Amygdala (tissue), 56 donors: ENCODE measurements around the gene DCAF6.
"Not testable (repeated sequence)": the region's sequence is repeated elsewhere in the genome, so short reads cannot be mapped to it uniquely, and the experiment has no call there.

Experiments used
- DNase-seq, 56 donors: peaks; one replicate each; lab custom pipeline; 2025; lab: John Stamatoyannopoulos, UW

DCAF6 gene

GRCh38 chr1:168004531-168004930 lies 68.0 kb downstream of the DCAF6 start:
- peak in 10 of 56 donors; percentile 1 to 24 (median 8) for DNase-seq

GRCh38 chr1:168005529-168005928 lies 69.0 kb downstream of the DCAF6 start:
- DNase-seq, result no peak

GRCh38 chr1:168007691-168008090 lies 71.2 kb downstream of the DCAF6 start:
- DNase-seq, result no peak

- DNase-seq, result no peak
These were observed 72.1 kb downstream of the DCAF6 start for GRCh38 chr1:168008595-168008994.

GRCh38 chr1:168009322-168009721 lies 72.8 kb downstream of the DCAF6 start:
- DNase-seq, result no peak

GRCh38 chr1:168019407-168019806 lies 82.9 kb downstream of the DCAF6 start:
- DNase-seq, result no peak

GRCh38 chr1:168031198-168031597 lies 94.7 kb downstream of the DCAF6 start:
- no peak for DNase-seq

- DNase-seq, result no peak
These were observed 95.1 kb downstream of the DCAF6 start for GRCh38 chr1:168031627-168032026.

GRCh38 chr1:168032029-168032428 lies 95.5 kb downstream of the DCAF6 start:
- no peak for DNase-seq

- DNase-seq, result no peak
These were observed 98.9 kb downstream of the DCAF6 start for GRCh38 chr1:168035345-168035744.

- no peak for DNase-seq
These were observed 105.9 kb downstream of the DCAF6 start for GRCh38 chr1:168042362-168042761.

GRCh38 chr1:168045311-168045710 lies 108.8 kb downstream of the DCAF6 start:
- no peak for DNase-seq

GRCh38 chr1:168050307-168050706 lies 113.8 kb downstream of the DCAF6 start:
- DNase-seq, result no peak

GRCh38 chr1:168050880-168051279 lies 114.4 kb downstream of the DCAF6 start:
- no peak for DNase-seq

- DNase-seq, result no peak
These were observed 117.2 kb downstream of the DCAF6 start for GRCh38 chr1:168053681-168054080.

GRCh38 chr1:168054117-168054516 lies 117.6 kb downstream of the DCAF6 start:
- DNase-seq, result peak in 7 of 56 donors; percentile 0 to 31 (median 4)

GRCh38 chr1:168056152-168056551 lies 119.7 kb downstream of the DCAF6 start:
- not testable (repeated sequence) for DNase-seq

- DNase-seq, result no peak
These were observed 120.9 kb downstream of the DCAF6 start for GRCh38 chr1:168057355-168057754.

GRCh38 chr1:168057921-168058320 lies 121.4 kb downstream of the DCAF6 start:
- no peak for DNase-seq

- DNase-seq, result no peak
These were observed 127.7 kb downstream of the DCAF6 start for GRCh38 chr1:168064216-168064615.

- no peak for DNase-seq
These were observed 129.0 kb downstream of the DCAF6 start for GRCh38 chr1:168065506-168065905.

GRCh38 chr1:168069384-168069783 lies 132.9 kb downstream of the DCAF6 start:
- DNase-seq, result no peak

GRCh38 chr1:168079761-168080160 lies 143.3 kb downstream of the DCAF6 start:
- DNase-seq, result no peak
